Ovary (tissue), 3 donors: ENCODE measurements around the gene RPL41.

Source experiments
- CTCF ChIP-seq, 3 donors: fragments of 450-650 bp in 2 of 3; fragments of 200-600 bp in 1 of 3; IDR thresholded peaks; one replicate each; pipeline versions ENCODE4 v1.5.1 to v1.8.0; 2016 to 2022; ENCODE audit warnings: antibody characterized with exemption in 3 of 3, mild to moderate bottlenecking in 1 of 3
- EP300 ChIP-seq: sonication (generic); formaldehyde crosslinking; IDR thresholded peaks from one replicate; pipeline ENCODE4 v1.6.1; 2017; ENCODE audit warnings: antibody characterized with exemption
- POLR2A ChIP-seq: fragments of 450-650 bp; IDR thresholded peaks from one replicate; pipeline ENCODE4 v1.6.1; 2017; ENCODE audit warnings: antibody characterized with exemption, mild to moderate bottlenecking, moderate library complexity
- donor health status: DM: no; HTN: no; CAD: no.

GRCh38 chr12:56082382-56082781, 34.1 kb upstream of the RPL41 start:
- TF ChIP-seq CTCF (IDR thresholded peaks at IDR 0.05) (no peak), EP300 (no peak), POLR2A (no peak)
